Muscle of leg (tissue), 11 donors: ENCODE measurements around the gene SYTL3. TPM values are rescaled to one million over a fixed set of nuclear protein-coding genes. Genes with fewer than 3 reads are reported as not detected.

ENCODE experiments used
- DNase-seq: peaks from one replicate; pipeline ENCODE4 v3.0.0; 2013
- H3K27ac ChIP-seq: one replicate; pipeline ENCODE4 v1.5.1; 2013; ENCODE audit warnings: mild to moderate bottlenecking, low read length, control low read depth
- H3K27me3 ChIP-seq: one replicate; pipeline ENCODE4 v1.6.1; 2013; ENCODE audit warnings: low read length; ENCODE audit not compliant: control insufficient read depth, insufficient read depth
- H3K36me3 ChIP-seq: one replicate; pipeline ENCODE4 v1.6.1; 2013; ENCODE audit warnings: low read length; ENCODE audit not compliant: control insufficient read depth, insufficient read depth
- H3K4me1 ChIP-seq: one replicate; pipeline ENCODE4 v1.6.1; 2013; ENCODE audit warnings: low read length; ENCODE audit not compliant: control insufficient read depth, insufficient read depth
- H3K4me3 ChIP-seq: one replicate; pipeline ENCODE4 v1.5.1; 2013; ENCODE audit warnings: low read length, control low read depth
- H3K9me3 ChIP-seq: replicated peaks from 2 replicates; pipeline ENCODE4 v1.6.1; 2013; ENCODE audit warnings: low read depth, low read length; ENCODE audit not compliant: control insufficient read depth
- WGBS: methylation state at CpG from one replicate; pipeline ENCODE4 v1.1.5; 2013; ENCODE audit warnings: missing lambda C conversion rate; ENCODE audit not compliant: insufficient coverage; 5-methylcytosine and 5-hydroxymethylcytosine counted together
- polyA plus RNA-seq, 8 donors: library from polyadenylated mRNA; unstranded; fragments of 120-200 nt; gene quantifications; one replicate each; pipeline versions ENCODE4 v1.2.1 to v1.2.3, GENCODE V29; 2013; ENCODE audit warnings: inconsistent platforms in 1 of 8, low replicate concordance in 1 of 8; ENCODE audit not compliant: insufficient read length in 8 of 8, insufficient read depth in 1 of 8
- total RNA-seq: library from RNA; stranded (reverse); fragments of 120-200 nt; gene quantifications from one replicate; pipeline ENCODE4 v1.2.4, GENCODE V29; 2013

Gene SYTL3
- total and polyA plus RNA-seq, 9 donors: 4.2 to 10.5 (median 7.8) TPM

DNA sequence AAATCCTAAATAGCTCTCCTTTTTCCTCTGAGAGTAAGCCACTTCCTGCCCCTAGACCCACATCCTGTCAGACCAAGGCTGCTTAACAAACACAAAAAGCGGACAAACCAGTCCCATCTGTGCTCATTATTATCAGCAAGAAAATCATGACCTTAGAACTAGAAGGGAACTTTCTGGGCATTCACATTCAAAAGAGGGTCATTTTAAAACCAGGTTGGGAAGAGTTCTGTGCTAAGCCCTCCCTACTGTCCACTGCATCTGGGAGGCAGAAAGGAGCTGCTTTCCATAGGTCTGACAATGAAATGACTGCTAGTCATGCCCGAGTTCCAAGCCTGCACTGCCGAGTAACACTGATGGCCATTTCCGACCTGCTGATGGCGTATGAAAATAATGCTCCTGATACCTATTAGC is 153.9 kb downstream of the SYTL3 start:
- Histone ChIP-seq H3K4me1 (peaks cover 14% of the 10 kb centered on the region), H3K9me3 (no peaks in the 10 kb centered on the region), H3K4me3 (no peak overlapping the region), H3K27me3 (no peaks in the 10 kb centered on the region), H3K36me3 (peaks cover 4% of the 10 kb centered on the region), H3K27ac (peak overlapping the region; percentile 77)
- peak; percentile 56 for DNase-seq
- WGBS: 15% methylated on average over 4 of the region's 5 CpGs

DNA sequence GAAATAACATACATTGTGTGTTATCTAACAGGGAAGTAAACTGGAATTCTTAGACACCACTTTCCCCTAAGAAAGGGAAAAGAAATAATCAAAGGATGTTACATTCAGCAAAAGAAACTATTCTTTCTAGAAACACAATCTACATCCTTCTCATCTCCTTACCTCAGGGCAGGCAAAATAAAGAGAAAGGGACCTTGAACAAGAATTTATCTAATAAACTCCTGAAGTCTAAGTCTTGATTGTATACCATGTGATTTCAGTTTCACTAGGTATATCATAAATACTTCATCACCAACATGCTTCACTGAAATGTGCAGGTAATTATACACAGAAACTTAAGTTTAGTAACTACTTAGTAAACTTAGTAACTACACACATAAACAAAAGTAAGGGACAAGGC is 154.4 kb downstream of the SYTL3 start:
- no peak overlapping the region for H3K4me3 ChIP-seq
- DNase-seq: no peak
- peaks cover 10% of the 10 kb centered on the region for H3K4me1 ChIP-seq
- H3K9me3 ChIP-seq: no peaks in the 10 kb centered on the region
- H3K36me3 ChIP-seq: peaks cover 5% of the 10 kb centered on the region
- H3K27ac ChIP-seq: peak overlapping the region; percentile 77
- H3K27me3 ChIP-seq: no peaks in the 10 kb centered on the region

DNA sequence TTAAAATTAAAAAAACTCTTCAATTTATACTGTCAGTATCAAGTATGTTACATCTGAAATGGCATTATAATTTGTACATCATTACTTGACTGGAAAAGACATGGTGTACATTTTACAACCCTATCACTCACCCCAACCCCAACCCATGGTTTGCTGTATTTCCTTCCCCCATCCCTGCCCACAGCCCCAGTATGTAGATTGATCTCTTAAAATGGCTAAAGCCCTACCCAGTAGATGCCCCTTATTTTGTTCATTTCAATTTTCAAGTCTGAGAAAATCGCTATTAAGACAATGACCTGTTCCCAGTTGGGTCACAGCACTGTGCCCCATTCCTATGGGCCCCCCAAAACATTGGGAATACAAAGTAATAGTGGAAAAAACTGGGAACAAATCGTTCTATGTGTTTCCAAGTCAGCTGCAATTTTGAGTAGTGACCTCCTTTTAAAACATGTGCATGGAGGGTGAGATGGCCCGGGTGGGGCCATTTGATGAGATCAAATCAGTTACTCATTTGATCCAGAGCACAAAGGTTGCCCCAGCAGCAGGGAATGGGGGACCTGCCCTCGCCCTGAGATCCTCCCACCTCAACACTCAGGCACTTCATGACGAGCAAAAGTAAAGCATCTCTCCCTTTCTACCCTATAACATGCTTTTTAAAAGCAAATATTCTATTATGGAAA is 156.0 kb downstream of the SYTL3 start:
- H3K4me1 ChIP-seq: peaks cover 7% of the 10 kb centered on the region
- H3K36me3 ChIP-seq: peaks cover 5% of the 10 kb centered on the region
- DNase-seq: no peak
- no peaks in the 10 kb centered on the region for H3K27me3 ChIP-seq
- WGBS: 92% methylated on average over 2 of the region's 5 CpGs
- H3K27ac ChIP-seq: no peak overlapping the region
- no peak overlapping the region for H3K4me3 ChIP-seq
- no peaks in the 10 kb centered on the region for H3K9me3 ChIP-seq

DNA sequence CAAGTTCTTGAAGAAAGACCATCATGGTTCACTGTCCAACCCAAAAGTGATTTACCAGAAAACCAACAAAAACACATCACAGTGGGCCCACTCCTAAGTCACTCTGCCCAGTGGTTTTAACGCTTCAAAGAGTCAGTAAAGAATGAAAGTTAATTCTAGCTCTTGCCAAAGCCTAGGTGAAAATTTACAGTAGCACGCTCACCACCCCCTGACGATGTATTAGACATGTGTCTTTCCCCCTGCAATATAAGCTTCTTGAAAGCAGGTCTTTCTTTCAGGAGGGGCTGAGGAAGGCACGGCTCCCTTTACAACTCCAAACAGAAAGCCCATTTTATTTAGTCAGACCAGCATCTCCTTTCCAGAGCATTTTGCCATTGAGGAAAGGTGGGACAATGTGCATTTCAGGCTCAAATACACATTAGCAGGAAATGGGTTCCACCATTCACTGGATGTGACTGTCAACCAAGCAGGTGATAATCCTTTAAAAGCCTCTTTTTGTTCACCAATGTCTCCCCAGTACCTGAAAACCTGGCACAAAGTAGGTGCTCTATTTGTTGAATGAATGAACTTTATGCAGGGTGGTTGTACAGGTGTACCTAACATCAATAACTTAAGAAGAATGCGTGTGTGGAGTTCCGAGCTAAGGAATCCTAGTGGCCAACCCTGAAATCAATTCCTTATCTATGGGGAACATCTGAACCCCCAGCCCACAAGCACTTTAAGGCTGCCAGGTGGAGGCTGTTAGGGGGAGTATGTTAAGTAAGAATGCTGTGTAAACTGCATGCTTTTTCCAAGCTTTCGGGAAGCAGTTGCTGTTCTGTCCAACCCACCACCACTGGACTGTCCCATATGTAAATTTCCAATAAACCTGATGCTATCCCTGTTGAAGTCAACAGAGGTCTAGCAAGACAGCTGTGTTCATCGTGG is 157.9 kb downstream of the SYTL3 start:
- Histone ChIP-seq H3K9me3 (no peaks in the 10 kb centered on the region), H3K27ac (no peak overlapping the region), H3K4me1 (peaks cover under 1% of the 10 kb centered on the region), H3K36me3 (peaks cover 5% of the 10 kb centered on the region), H3K4me3 (no peak overlapping the region), H3K27me3 (no peaks in the 10 kb centered on the region)
- no peak for DNase-seq
- WGBS: 80% methylated on average over 1 of the region's 8 CpGs

DNA sequence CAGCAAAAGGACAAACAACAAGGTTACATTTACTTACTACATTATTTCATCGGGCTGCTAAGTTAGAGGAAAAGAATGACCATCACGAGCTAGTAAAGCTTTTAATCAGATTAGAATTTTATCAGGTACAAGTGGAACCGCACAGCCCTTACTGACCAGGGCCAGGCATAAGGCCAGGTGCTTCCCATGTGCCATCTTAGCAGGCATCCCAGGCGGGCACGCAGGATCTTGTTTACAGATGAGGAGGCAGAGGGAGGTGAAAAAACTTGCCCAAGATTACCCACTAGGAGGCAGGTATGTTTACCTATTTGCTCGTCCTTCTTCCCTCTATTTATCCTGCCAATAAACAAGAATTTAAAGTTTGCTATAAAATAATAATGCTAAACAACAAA is 158.6 kb downstream of the SYTL3 start:
- peaks cover 5% of the 10 kb centered on the region for H3K36me3 ChIP-seq
- H3K9me3 ChIP-seq: no peaks in the 10 kb centered on the region
- DNase-seq: no peak
- no peak overlapping the region for H3K27ac ChIP-seq
- H3K27me3 ChIP-seq: no peaks in the 10 kb centered on the region
- H3K4me3 ChIP-seq: no peak overlapping the region
- H3K4me1 ChIP-seq: peaks cover 4% of the 10 kb centered on the region
- WGBS: 92% methylated on average over 2 of the region's 6 CpGs

DNA sequence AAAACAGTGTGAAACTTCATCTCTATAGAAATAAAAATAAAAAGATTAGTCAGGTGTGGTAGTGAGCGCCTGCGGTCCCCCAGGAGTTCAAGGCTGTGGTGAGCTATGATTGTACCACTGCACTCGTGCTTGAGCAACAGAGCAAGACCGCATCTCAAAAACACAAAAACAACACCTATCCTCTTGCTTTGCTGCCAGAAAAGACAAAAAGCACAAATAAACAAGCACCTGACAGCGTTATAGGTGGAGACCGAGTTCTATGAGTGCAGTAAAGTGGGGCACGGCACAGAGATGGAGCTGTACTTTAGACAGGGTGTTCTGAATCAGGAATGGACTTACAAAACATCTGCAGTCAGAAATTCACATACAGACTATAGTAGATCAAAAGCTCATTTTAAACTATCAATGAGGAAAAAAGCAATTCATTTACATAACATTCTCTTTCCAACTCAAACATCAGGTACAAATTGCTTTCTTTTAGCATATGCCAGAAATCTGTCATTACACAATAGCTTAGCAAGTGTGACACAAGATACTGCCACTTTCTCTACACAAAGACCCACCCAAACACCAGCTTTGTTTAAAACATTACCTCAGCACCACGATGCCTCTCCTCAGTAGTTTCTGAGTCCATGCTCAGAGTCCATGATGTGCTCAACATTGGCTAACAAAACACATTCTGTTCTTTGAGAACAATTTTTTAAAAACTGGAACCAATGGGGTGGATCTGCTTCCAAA is 159.3 kb downstream of the SYTL3 start:
- peaks cover 9% of the 10 kb centered on the region for H3K4me1 ChIP-seq
- H3K36me3 ChIP-seq: peaks cover 5% of the 10 kb centered on the region
- no peaks in the 10 kb centered on the region for H3K9me3 ChIP-seq
- H3K27ac ChIP-seq: no peak overlapping the region
- 63% methylated on average over 3 of the region's 8 CpGs for WGBS
- no peak for DNase-seq
- H3K4me3 ChIP-seq: no peak overlapping the region
- no peaks in the 10 kb centered on the region for H3K27me3 ChIP-seq

DNA sequence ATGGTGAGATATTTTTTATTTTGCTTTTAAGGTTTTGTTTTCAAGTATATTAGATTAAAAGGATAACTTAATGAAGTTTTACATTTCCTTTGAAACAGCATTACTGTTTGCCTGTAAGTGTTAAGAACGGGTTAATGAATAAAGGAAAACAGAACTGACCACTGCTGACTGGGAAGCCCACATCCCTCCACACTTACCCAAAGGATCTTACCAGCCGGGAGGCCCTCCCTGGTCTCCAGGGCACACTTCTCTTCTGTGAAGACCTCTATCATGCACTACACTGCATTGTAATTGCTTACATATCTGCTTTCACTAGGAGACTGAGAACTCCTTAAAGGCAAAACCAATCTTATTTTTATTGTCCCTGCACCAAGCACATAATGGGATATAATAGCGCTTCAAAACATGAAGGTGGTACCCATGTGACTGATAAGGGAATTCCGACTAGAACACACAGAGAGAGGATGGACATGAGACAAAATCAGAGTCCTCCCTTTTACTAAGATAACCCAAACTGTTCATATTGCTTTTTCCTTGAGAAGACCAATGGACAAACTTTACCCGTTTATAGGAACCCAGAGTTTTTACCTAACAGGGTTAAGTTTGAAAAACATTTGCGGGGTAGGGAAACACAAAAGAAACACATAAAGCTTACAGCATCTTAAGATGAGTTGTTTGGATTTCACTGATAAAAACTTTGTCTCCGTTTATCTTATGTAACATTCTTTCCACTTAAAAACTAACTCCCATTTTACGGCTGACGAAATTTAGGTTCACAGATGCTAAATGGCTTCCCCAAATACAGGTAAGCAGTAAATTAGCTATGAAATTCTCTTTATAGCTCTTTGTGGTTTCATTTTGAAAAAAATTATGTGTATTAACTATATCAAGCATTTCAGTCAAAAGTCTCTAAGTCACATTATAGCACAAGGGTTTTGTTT is 160.6 kb downstream of the SYTL3 start:
- no peak overlapping the region for H3K27ac ChIP-seq
- peaks cover 5% of the 10 kb centered on the region for H3K36me3 ChIP-seq
- no peaks in the 10 kb centered on the region for H3K27me3 ChIP-seq
- H3K4me3 ChIP-seq: no peak overlapping the region
- no peaks in the 10 kb centered on the region for H3K9me3 ChIP-seq
- DNase-seq: peak; percentile 36
- H3K4me1 ChIP-seq: peaks cover 15% of the 10 kb centered on the region
- WGBS: no CpG with 5 or more reads among the region's 9 CpGs

DNA sequence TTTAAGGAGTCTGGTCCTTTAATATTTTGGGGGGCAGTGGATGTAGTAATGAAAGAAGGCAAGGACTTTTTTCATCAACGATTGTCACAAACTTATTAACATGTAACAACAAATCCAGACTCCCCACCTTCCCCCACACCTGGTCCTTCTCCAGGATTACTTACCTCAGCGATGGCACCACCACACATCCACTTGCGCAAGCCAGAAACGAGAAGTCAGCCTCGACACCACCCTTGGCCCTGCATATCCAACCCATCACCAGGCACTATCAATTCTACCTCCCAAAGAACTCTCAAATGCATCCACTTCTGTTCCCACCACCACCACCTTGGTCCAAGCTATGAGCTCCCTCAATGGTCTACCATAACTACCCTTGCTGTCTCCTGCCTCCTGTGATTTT is 162.8 kb downstream of the SYTL3 start:
- H3K9me3 ChIP-seq: no peaks in the 10 kb centered on the region
- no peak for DNase-seq
- WGBS: 83% methylated on average over 5 of the region's 5 CpGs
- H3K27me3 ChIP-seq: no peaks in the 10 kb centered on the region
- H3K4me3 ChIP-seq: no peak overlapping the region
- H3K4me1 ChIP-seq: peaks cover 26% of the 10 kb centered on the region
- no peak overlapping the region for H3K27ac ChIP-seq
- peaks cover 3% of the 10 kb centered on the region for H3K36me3 ChIP-seq

DNA sequence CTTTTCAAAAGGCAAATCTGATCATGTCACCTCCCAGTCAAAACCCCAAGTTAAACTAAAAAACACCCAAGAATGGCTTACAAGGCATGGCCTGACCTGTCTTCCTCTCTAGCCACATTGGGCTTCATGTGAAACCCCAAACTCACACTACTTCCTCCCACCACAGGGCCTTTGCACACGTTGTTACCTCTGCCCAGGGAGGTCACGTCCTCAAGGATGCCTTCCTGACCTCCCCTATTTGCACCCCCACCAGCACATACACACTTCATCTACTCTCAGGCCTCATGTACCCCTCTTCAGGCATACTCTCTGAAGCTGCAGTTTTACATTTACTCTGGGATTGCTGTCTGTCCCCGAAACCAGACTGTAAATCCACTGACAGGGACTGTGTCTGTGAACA is 163.2 kb downstream of the SYTL3 start:
- no peak overlapping the region for H3K4me3 ChIP-seq
- H3K27ac ChIP-seq: no peak overlapping the region

More for the DNA sequence above, 163.2 kb downstream of the SYTL3 start:
- no peaks in the 10 kb centered on the region for H3K9me3 ChIP-seq
- DNase-seq: no peak
- 85% methylated on average over 2 of the region's 3 CpGs for WGBS
- no peaks in the 10 kb centered on the region for H3K27me3 ChIP-seq
- H3K36me3 ChIP-seq: peaks cover 3% of the 10 kb centered on the region
- H3K4me1 ChIP-seq: peaks cover 26% of the 10 kb centered on the region
